GM19463 (cell line): ENCODE data around the gene USP38.
"Not testable (repeated sequence)": the region's sequence is repeated elsewhere in the genome, so short reads cannot be mapped to it uniquely, and the experiment has no call there.

Source experiments
- ATAC-seq: cut with Tn5 transposase; IDR thresholded peaks from one replicate; pipeline ENCODE4 v1.9.1; 2021; ENCODE audit warnings: mild to moderate bottlenecking, moderate library complexity; ENCODE audit not compliant: unreplicated experiment

Gene USP38

DNA sequence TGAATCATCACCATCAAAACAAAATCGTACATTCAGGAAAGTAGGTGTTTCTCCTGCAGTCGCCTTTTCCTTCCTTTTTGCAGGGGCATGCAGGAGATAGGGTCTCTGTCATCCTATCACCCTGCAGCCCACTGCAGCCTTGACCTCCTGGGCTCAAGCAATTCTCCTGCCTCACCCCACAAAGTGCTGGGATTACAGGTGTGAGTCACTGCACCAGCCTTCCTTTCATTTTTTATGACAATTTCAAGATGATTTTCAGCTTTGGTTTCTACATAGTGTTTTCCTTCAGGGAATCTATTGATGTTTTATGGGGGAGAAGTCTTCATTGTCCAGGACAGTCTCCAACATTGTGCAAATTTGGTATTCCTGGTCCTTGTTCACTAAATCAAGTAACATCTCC is 71.7 kb downstream of the USP38 start:
- no peak for ATAC-seq

DNA sequence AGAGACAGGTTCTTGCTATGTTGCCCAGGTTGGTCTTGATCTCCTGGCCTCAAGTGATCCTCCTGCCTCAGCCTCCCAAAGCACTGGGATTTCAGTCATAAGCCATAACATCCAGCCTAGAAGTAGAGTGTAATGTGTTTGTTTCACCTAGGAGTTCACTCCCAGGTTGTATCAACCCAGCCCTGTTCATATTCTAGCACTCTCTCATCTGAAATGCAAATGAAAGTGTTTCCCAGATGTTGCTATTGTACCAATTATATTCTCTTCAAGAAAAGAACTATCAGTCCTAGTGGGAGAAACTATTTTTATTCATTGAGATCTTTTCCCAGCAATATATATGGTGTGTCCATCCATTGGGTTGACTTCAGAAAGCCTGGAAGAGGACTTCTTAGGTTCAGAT is 72.6 kb downstream of the USP38 start:
- ATAC-seq = no peak

DNA sequence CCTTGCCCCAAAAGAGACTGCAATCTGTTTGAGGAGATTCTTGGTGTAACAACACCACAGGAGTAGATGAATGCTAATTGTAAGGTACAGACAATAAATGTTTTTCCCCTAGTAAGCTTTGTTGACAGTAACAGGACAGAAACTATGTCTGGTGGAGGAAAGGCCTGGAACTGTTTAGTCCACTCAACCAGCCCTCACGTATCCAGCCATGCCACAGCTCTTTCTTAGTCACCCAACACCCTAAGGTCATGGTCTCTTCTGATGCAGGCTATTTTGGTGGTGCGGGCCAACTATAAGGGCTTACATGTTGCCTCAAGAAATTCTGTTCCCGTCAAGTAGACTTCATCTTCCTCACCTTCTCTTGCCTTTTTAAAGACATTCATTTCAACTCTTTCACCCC is 76.0 kb downstream of the USP38 start:
- ATAC-seq = no peak

DNA sequence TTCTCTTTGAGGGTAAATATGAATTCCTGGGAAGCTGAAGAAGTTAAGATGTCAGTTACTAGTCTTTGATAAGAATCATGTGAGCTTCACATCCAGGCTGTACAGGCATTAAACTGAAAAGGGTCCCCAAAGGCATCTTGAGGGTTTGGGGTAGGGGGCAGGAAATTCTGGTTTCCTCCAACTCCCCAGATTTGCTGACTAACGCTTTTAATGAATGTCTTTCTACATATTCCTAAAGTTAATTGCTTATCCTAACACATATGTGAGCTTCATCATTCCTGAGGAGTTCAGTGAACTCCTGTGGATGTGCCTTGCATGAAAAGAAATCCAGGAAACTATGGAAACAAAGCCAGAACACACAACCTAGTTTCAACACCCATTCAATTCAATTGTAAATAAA is 78.1 kb downstream of the USP38 start:
- no peak for ATAC-seq

DNA sequence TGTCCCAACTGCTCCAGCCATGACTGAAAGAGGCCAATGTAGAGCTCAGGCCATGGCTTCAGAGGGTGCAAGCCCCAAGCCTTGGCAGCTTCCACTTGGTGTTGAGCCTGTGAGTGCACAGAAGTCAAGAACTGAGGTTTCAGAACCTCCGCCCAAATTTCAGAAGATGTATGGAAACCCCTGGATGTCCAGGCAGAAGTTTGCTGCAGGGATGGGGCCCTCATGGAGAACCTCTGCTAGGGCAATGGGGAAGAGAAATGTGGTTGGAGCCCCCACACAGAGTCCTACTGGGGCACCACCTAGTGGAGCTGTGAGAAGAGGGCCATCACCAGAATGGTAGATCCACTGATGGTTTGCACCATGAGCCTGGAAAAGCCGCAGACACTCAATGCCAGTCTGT is 83.0 kb downstream of the USP38 start:
- ATAC-seq = not testable (repeated sequence)

DNA sequence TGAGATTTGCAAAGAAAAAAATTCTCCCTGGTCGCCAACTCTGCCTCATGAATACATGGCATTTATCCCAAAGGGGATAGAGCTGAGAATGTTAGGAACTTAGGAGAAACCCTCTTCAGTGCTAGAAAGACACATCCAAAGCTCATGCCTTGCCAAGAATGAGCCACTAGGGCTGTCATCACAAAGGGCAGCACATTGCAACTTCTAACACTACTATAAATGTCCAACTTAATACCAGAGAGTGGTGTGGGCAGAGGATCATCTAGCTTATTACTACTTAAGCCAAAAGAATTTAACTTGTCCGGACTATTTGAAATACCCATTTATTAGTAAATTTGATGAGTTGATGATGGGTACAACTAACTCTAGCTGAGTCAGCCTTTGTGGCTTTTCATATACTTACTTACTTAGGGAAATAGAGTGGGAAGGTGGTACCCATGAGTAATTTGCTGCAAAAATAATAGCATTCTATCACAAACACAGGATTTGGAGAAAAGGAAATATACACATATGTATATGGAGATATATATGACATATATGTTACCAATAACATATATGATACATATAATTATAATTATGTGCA is 85.6 kb downstream of the USP38 start:
- no peak for ATAC-seq
